GM19240 (cell line): ENCODE results near the gene GNA12.
A peak's percentile ranks its signal among the peaks of the same experiment; 100 is the strongest.

Experiments used
- DNase-seq: peaks from one replicate; pipeline ENCODE4 v3.0.0; 2011; ENCODE audit warnings: low spot score; ENCODE audit not compliant: insufficient read length

Gene GNA12

DNA sequence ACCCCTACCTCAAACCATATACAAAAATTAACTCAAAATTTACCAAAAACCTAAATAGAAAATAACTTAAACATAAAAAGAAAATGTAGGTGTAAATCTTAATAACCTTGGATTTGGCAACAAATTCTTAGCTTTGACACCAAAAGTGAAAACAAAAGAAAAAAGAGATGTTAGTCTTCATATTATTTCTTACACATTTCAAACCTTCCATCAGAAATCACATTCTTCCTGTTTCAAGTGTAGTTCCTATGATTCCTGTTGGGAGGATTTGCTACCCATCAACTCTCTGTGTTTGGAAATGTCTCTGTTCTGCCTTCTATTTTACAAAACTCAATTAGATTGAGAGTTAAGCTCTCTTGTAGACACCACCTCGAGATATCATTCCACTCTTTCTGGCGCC is 62.0 kb downstream of the GNA12 start:
- no peak for DNase-seq

DNA sequence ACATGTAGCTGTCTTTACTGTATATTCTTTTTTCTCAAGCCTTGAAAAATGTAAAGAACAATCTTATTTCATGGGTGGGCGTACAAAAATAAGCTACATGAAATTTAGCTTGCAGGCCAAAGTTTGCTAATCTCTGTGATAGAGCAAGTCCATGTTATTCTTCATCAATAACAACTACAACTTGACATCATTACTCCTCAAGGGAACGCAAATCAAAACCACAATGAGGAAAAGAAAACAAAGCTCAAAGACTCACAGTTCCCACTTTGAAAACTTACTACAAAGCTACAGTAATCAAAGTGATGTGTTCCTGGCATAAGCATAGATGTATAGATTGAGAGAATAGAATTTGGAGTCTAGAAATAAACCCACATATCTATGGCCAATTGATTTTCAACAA is 62.5 kb downstream of the GNA12 start:
- DNase-seq: no peak

DNA sequence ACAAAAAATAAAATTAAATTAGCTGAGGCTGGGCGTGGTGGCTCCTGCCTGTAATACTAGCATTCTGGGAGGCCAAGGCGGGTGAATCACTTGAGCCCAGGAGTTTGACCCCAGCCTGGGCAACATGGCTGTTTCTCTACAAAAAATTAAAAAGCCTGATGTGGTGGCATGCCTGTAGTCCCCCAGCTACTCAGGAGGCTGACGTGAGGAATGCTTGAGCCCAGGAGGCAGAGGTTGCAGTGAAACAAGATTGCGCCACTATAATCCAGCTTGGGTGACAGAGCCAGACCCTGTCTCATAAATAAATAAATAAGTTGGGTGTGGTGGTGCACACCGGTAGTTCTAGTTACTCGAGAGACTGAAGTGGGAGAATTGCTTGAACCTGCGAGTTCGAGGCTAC is 65.1 kb downstream of the GNA12 start:
- no peak for DNase-seq

DNA sequence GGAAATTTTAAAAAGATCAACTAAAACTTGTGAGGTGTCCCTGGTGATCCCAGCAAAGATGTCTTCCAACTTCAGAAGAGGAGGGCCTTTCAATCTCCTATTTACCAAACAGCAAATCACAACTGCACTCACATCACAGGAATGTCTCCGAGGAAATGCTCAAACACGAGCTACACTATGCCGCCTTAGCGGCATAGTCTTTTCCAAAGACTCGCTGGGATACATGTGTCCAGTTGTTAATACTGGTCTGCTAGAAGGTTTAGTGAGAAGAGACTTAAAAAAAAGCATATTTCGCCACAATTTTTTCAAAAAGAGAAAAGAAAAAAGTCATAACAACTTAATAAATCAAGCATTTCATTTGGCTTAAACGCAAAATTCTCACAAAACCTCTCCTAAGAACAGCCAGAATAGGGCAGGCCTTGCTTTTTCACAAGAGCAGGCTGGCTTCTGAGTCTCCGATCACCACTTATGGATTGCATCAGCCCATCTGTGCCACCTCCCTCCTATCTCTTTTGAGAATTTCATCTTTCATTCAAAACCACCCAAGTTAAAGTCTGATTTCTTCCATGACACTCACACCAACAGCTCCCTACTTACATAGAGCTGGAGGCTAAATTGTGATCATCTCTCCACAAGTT is 66.1 kb downstream of the GNA12 start:
- DNase-seq: no peak

DNA sequence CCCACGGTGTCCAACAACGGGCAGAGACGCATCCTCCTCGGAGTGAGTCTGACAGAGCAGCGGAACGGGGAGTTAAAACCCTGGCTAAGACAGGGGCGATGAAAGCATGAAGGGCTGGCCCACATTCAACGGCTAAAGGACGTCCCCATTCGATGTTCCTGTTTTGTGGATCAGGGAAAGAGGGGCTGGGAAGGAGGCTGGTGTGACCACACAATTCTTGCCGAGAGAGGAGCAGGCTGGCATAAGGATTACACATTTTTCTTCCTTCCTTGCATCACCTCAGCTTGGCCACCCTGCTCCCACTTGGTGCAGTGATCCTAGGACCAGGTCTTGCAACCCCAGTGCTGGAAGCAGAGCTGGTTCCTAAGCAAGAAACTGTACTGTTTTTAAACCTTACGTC is 67.7 kb downstream of the GNA12 start:
- DNase-seq: no peak

DNA sequence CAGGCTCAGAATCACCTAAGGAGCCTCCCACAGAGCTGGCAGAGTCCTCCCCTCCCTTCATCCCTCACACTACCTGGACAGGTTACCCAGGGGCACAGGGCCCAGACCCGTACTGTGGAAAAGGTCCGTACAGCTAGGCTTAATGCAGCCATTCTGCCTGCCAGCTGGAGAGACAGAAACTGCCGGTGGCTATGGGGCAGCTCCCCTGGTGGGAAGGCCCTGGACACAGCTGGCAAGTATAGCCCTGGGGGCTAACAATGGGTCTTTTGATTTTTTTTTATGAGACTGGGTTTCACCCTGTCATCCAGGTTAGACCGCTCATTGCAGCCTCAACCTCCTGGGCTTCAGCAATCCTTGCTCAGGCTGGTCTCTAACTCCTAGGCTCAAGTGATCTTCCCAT is 68.3 kb downstream of the GNA12 start:
- no peak for DNase-seq

DNA sequence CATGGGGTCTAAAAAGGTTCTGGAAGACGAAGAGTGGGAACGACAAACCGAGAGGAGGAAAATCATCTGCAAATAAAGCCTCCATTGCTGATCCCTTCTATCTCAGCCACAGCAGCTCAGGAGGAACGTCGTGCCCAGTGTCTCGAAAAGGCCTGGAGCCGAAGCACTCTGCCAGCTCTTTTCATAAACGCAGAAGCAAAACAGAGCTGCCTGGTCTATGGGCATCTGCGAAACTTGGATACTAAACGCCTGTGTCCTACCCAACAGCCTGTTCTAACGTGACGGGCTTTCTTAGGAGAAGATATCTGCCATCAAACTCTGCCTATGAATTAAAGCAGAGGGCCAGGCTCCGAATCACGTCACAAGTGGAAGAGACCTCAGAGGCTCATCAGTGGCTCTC is 68.7 kb downstream of the GNA12 start:
- no peak for DNase-seq

DNA sequence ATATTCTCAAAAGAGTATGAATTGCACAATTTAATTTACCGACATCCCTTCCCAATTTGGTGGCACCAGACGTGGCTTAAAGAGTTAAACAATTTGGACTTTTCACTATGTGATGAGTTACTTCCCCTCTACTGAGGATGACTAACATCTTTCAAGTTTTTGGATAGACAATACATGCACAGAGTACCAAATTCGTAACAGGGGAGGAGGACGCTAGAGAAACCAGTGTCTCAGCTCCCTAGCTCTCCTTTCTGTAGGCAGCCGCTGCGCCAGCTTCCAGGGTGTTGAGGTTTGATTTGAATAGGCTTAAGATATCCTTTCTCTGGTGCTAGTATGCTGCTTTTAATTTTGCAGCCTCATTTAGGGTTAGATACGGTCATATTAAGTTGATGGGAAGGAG is 69.2 kb downstream of the GNA12 start:
- DNase-seq: no peak

DNA sequence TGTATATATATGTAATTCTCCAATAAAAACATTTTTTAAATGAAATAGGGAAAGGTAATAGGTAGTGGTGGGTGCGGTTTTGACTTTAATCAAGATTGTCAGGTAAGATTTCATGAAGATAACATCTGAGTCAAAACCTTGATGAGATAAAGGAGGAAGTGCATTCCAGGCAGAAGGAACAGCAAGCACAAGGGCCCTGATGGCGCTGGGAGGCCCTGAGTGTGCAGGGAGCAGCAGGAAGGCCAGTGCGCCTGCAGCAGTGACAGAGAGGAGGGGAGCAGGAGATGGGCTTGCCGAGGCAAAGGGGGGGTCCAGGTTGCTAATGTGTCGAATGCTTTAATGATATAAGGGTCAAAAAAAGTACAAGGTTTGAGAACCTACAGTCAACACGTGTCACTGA is 69.8 kb downstream of the GNA12 start:
- DNase-seq: no peak

DNA sequence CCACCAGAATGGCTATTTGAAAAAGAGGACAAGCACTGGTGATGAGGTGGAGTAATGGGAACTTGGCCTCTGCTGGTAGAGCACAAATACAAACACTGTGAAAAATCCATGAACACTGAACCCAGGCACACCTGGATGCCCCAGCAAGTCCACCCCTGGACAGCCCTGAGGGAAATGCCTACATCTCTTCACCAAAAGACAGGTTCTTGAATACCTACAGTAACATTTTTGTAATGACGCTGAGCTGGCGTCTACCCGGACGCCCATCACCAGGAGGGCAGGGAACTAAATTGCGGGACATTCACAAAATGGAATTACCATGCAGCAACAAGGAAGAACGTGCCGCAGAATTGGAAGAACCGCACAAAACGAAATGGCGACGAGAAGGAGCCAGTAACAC is 70.5 kb downstream of the GNA12 start:
- DNase-seq: no peak

DNA sequence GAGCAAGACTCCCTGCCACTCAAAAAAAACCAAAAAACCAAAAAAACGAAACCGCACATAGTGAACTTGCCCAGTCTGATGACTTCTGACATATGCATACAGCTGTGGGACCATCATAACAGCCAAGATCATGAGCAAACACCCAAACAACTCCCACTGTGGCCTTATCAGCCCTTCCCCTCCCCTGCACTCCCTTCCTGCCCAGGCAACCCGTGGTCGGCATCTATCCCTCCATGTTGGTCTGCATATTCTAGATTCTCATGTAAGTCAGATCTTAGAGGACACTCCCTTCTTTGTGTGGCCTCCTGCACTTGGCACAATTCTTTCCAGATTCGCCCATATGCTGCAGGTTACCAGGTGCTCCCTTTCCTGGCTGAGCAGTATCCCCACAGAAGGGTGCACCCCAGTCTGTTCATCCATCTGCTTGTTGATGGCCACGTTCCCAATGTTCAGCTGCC is 72.8 kb downstream of the GNA12 start:
- DNase-seq: no peak

DNA sequence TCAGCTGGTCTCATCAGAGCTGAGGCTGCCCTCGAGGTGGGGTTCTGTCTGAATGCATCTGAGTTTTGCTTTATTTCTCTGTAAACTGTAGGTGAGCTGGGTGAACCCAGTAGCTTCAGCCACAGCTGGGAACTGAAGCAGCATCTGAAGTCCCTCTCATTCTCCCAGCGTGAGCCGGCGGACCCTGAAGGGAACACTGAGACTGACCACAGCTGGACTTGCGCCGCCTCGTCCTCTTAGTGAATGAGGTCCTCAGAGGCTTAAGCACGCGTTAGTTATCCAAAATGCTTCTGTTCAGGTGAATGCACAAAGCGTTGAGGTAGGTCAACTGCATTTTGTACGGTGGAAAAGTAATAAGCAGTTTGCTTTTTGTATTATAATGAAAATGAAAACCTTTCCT is 79.5 kb downstream of the GNA12 start:
- no peak for DNase-seq

DNA sequence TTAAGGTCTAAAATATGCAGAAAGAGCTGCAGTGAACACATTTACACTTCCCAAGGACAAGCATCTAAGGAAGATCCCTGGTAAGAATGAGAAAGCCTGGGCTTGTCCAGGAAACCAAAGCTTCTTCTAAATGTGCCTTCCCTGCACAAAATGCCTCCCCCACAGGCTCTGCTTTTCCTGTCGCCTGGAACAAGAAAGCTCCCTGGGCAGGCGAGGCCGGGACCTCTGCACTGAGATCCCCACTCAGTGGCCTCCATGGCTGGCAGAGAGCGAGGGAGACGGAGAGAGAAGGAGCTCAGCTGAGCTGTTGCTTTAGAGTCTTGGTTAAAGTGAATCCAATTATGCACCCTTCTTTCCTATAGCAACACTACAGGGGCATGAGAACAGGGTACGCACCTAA is 80.5 kb downstream of the GNA12 start:
- DNase-seq: no peak

DNA sequence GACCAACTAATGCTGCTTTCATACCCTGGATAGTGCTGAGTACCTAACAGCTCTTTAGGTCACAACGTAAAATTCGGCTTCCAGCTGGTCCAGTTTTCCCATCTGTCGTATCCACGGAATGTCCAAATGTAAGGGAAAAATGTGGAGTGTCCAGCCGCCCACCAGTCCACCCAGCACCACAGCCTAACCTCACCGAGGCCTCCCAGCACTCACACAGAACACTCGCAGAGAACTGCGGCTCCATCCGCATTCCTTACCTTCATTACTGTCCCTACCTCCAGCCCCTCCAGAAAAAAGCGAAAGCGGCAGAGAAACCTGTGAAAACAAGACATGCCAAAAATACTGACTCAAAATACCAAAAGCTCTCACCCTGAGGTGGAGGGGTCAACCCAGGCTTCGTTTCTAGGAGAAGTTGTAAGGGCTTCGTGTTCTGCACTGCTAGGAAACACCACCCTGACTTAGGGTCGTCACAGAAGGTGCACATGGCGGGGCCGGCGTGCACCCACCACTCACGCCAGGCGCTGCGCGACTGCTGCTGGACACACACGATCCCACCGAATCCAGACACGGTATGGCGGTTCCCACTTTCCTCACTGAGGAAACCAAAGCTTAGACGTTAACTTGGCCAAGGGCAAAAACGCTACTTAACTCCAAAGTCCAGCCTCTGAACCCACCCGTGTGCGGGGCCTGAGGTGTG is 82.2 kb downstream of the GNA12 start:
- no peak for DNase-seq

DNA sequence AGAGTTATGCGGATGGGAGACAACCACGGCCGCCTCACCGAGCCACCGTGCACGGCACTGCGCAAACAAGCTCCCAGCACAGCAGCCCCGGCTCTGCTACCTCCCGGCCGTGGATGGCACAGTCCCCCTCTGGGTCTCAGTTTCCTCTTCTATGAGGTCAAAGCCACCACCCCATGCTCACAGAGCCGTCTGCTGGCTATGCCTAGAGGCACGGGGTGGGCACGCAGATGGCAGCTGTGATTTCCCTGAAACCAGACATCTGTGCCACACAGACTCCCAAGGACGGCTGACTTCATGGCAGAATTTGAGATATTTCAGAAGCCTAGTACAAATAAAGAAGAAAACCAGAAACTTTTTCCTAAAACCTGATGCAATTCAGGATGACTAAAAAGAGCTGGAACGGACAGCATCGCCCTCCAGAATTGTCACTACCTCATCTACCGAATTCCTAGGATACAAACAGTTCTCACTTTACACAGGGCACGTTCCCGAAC is 82.9 kb downstream of the GNA12 start:
- no peak for DNase-seq

DNA sequence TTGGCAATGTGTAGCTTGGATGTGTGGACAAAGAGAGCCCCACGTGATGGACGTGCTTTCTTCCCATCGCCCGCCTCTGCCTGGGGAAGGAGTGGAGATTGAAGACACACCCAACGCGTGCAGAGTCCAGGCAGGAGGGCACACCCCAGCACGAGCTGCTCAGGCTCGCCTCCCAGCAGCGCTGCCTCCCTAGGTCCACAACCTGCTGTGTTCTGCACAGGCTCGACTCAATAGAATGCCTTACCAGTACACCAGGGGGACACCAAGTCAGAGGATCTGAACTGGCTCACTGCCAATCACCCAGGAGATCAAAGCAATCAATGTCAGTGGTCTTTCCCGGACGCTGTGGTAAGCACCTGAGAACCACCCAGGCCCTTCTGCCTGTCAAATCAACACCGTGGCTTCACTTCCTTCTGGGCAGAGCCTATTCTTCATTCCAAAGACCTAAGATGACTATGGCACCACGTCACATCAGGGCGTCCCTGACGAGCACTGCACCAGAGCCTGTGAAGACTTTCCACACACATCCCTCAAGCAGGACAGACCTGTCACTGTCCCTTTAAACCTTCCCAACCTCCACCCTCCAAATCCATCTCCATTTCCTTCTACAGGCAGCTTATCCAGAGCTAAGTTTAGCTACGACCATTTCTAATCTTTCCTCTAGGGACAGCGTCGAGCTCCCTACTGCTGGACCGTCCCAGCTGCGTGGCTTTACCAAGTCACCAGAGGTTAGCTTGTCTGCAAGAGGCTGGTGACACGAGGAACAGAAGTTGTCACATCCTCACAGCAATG is 83.8 kb downstream of the GNA12 start:
- no peak for DNase-seq

DNA sequence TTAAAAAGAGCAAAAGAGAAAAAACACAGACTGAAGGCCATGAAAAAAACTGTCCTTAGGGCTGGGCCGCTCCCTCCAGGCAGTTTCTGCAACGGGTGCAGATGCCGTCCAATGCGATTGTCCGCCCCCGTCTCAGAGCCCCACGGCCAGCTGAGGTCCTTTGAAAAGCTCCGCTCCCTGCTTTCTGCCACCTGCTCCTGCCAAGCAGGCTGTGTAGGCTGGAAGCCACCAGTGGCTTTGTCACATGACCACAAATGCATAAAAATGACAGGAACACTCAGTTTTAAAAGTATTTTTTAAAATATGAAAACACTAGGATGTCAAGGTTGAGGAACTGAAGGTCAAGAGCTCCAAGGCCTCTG is 84.4 kb downstream of the GNA12 start:
- no peak for DNase-seq

DNA sequence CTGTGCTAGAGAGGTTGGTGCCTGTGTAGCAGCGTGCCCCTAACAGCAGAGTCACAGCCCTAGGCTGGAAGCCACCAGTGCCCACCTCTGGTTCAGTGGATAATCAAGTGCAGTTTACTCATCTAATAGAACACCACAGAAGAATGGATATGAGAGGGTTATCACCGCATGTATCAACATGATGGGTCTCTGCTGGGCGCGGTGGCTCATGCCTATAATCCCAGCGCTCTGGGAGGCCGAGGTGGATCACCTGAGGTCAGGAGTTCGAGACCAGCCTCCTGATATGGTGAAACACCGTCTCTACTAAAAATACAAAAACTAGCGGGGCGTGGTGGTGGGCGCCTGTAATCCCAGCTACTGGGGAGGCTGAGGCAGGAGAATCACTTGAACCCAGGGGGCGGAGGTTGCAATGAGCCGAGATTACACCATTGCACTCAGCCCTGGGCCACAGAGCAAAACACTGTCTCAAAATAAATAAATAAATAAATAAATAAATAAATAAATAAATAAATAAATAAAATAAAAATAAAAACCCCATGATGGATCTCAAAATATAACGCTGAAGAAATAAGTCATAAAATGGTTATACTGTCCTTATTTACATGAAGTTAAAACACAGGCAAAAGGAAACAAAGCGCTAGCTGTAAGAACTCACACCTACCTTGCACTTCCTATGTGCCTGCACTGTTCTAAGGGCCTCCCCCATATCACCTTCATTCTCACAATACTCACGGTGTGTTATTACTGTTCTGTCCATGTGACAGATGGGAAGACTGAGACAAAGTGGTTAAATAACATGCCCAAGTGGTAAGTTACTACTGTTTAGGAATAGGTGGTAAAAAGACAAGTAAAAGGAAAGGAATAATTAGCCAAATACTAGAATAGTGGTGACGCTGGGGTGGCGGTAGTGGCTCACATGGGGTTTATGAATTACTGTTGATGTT is 85.2 kb downstream of the GNA12 start:
- DNase-seq: no peak

DNA sequence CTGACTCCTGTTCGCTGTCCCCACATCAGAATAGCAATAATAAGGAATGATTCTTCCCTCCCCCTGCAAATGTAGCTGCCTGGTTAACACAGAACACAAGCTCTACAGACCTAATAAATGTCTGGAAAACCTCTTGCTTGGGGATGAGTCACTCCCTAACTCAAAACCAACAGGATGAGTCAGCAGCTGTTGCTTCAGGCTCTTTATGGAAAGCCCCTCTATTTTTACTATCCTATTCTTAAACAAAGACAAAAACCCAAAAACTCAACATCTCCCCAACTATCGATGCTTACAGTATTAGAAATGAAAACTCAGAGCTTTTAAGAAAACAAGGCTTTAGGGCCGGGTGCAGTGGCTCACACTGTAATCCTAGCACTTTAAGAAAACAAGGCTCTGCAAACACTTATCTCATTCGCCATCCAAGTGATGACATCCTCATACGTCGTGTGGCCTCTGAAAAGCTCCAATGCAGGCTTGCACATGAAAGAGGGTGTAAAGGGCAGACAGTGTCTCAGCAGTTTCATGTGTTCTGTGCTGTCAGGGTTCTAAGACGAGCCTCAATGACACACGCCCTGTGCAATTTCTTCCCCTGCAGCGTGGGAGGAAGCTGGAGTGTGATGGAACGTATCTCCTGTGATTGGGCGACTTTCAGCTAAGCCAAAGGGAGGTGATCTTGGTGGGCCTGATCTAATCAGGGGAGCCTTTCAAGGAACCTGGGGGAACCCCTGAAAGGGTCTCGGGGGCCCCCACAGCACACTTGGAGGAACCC is 86.0 kb downstream of the GNA12 start:
- DNase-seq: peak; percentile 29

DNA sequence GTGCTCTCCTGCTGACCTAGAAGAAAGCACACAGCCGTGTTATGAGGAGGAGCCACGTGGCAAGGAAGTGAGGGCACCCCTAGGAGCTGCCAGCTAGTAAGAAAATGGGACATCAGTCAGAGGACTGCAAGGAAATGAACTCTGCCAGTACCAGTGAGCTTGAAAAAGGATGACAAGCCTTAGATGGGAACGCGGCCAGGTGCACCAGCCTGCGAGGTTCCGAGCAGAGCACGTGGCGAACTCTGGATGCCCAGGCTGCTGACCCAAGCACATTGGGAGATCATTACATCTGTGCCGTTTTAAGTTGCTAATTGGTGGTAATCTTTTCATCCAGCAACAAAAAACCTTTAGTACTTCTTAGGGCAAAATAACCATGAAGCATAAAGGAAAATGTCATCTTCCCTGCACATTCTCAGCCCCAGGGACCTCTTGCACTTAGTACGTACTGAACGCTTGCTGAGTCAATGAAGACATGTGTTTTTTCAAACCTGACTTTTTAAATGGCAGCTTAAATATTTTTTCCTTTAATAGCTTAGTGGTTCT is 86.7 kb downstream of the GNA12 start:
- no peak for DNase-seq
